SK-N-SH (cell line): Measurements from ENCODE around the gene CD81. TPM values are rescaled to one million over a fixed set of nuclear protein-coding genes. Genes with fewer than 3 reads are reported as not detected.

Experiments
- CTCF ChIA-PET: fragments of 300-600, 350-600 bp; formaldehyde crosslinking; extraction: SDS; loops from one replicate; lab custom pipeline; 2021; lab: Yijun Ruan, JAX
- POLR2A ChIA-PET: fragments of 350-600 bp; sonication (Branson Sonifier 250); formaldehyde crosslinking; extraction: SDS; loops from one replicate; lab custom pipeline; 2020; ENCODE audit warnings: antibody characterized with exemption, inconsistent platforms; lab: Yijun Ruan, JAX
- DNase-seq: peaks from one replicate; pipeline ENCODE4 v3.0.0; 2012
- H2AFZ ChIP-seq: fragments of 200-600 bp; sonication (generic); 2 replicates; pipeline ENCODE4 v1.8.1; 2016; ENCODE audit warnings: antibody characterized with exemption, mild to moderate bottlenecking, low read depth
- H3F3A ChIP-seq: fragments of 200-600 bp; sonication (generic); replicated peaks from 2 replicates; pipeline ENCODE3; 2016; ENCODE audit warnings: antibody characterized with exemption, mild to moderate bottlenecking; ENCODE audit not compliant: insufficient read depth
- H3K27ac ChIP-seq, 2 experiments: fragments of 200-500 bp in 1 of 2; fragments of 200-600 bp in 1 of 2; sonication (Bioruptor generic) in 1 of 2; sonication (generic), shearing (Covaris generic) in 1 of 2; 2 replicates each; pipeline versions ENCODE4 v1.5.1 to v1.6.1; 2014 to 2016; ENCODE audit warnings: low read depth in 2 of 2, inconsistent platforms in 1 of 2, low read length in 1 of 2, mild to moderate bottlenecking in 1 of 2, mixed read lengths in 1 of 2
- H3K27me3 ChIP-seq: fragments of 200-600 bp; sonication (generic), shearing (Covaris generic); 2 replicates; pipeline ENCODE4 v1.6.1; 2016; ENCODE audit warnings: mixed run types; ENCODE audit not compliant: insufficient read depth
- H3K36me3 ChIP-seq, 2 experiments: fragments of 200-500 bp in 1 of 2; fragments of 200-600 bp in 1 of 2; sonication (Bioruptor generic) in 1 of 2; sonication (generic) in 1 of 2; replicated peaks in 1 of 2; 2 replicates each; pipeline versions ENCODE3 to v1.5.1; 2014 to 2016; ENCODE audit warnings: low read length in 1 of 2, mild to moderate bottlenecking in 1 of 2; ENCODE audit not compliant: insufficient read depth in 2 of 2, control insufficient read depth in 1 of 2
- H3K4me1 ChIP-seq, 2 experiments: fragments of 200-500 bp in 1 of 2; fragments of 200-600 bp in 1 of 2; sonication (Bioruptor generic) in 1 of 2; sonication (generic), shearing (Covaris generic) in 1 of 2; 2 replicates each; pipeline versions ENCODE4 v1.5.1 to v1.6.1; 2014 to 2016; ENCODE audit warnings: low read depth in 1 of 2, low read length in 1 of 2, mixed run types in 1 of 2; ENCODE audit not compliant: insufficient read depth in 2 of 2, control insufficient read depth in 1 of 2
- H3K4me2 ChIP-seq: fragments of 200-600 bp; sonication (generic), shearing (Covaris generic); 2 replicates; pipeline ENCODE4 v1.6.1; 2017; ENCODE audit warnings: mixed run types
- H3K4me3 ChIP-seq, 2 experiments: fragments of 200-500 bp in 1 of 2; fragments of 200-600 bp in 1 of 2; sonication (Bioruptor generic) in 1 of 2; sonication (generic), shearing (Covaris generic) in 1 of 2; 2 replicates each; pipeline versions ENCODE4 v1.5.1 to v1.8.1; 2014 to 2016; ENCODE audit warnings: low read depth in 2 of 2, inconsistent platforms in 1 of 2, low read length in 1 of 2, mild to moderate bottlenecking in 1 of 2, mixed read lengths in 1 of 2, moderate library complexity in 1 of 2
- H3K79me2 ChIP-seq: fragments of 200-600 bp; sonication (generic); 2 replicates; pipeline ENCODE4 v1.8.1; 2017; ENCODE audit warnings: mild to moderate bottlenecking; ENCODE audit not compliant: insufficient read depth
- H3K9ac ChIP-seq: fragments of 200-600 bp; sonication (generic); 2 replicates; pipeline ENCODE4 v1.6.1; 2017; ENCODE audit warnings: mixed run types
- H3K9me2 ChIP-seq: fragments of 200-600 bp; sonication (generic); 2 replicates; pipeline ENCODE4 v1.6.1; 2017; ENCODE audit warnings: mixed run types
- H3K9me3 ChIP-seq: fragments of 200-600 bp; sonication (generic); 2 replicates; pipeline ENCODE4 v1.6.1; 2017; ENCODE audit warnings: mixed run types, mild to moderate bottlenecking, moderate library complexity
- H4K20me1 ChIP-seq: fragments of 200-600 bp; sonication (generic); 2 replicates; pipeline ENCODE4 v1.6.1; 2017; ENCODE audit warnings: mild to moderate bottlenecking, mixed run types; ENCODE audit not compliant: insufficient read depth
- CTCF ChIP-seq: fragments of 200-600 bp; sonication (generic); IDR thresholded peaks from 2 replicates; pipeline ENCODE4 v1.6.1; 2017; ENCODE audit warnings: antibody characterized with exemption, mild to moderate bottlenecking, moderate library complexity
- FOSL2 ChIP-seq: IDR thresholded peaks from 2 replicates; pipeline ENCODE4 v1.4.0; 2012; ENCODE audit warnings: low read depth, mild to moderate bottlenecking, moderate library complexity, borderline replicate concordance
- NFIC ChIP-seq: IDR thresholded peaks from 2 replicates; pipeline ENCODE4 v1.4.0; 2012; ENCODE audit warnings: borderline replicate concordance
- PBX3 ChIP-seq: IDR thresholded peaks from 2 replicates; pipeline ENCODE4; 2012
- RCOR1 ChIP-seq: fragments of 150-350 bp; IDR thresholded peaks from 2 replicates; pipeline ENCODE4 v1.6.1; 2017; ENCODE audit warnings: antibody characterized with exemption, low read length
- RFX5 ChIP-seq: IDR thresholded peaks from 2 replicates; pipeline ENCODE4 v1.6.1; 2012; ENCODE audit warnings: mild to moderate bottlenecking, improper control_type of control experiment, low read length
- SIN3A ChIP-seq: IDR thresholded peaks from 2 replicates; pipeline ENCODE4 v1.6.1; 2012; ENCODE audit warnings: low read depth, mild to moderate bottlenecking, low read length, moderate library complexity, borderline replicate concordance
- YY1 ChIP-seq: IDR thresholded peaks from 2 replicates; pipeline ENCODE4 v1.4.0; 2012; ENCODE audit warnings: low read depth, mild to moderate bottlenecking
- ZBTB33 ChIP-seq: IDR thresholded peaks from 2 replicates; pipeline ENCODE4 v1.4.0; 2012; ENCODE audit warnings: low read depth, borderline replicate concordance
- WGBS: methylation state at CpG from one replicate; pipeline ENCODE4 v1.1.6; 2017; ENCODE audit warnings: low lambda C conversion rate; 5-methylcytosine and 5-hydroxymethylcytosine counted together
- polyA plus RNA-seq, 3 experiments: library from polyadenylated mRNA; depleted of rRNA; stranded (reverse); fragments of >200 nt; gene quantifications; 2 replicates each; pipeline ENCODE4 v1.2.3, GENCODE V29; 2012

CD81 gene
- polyA plus RNA-seq, 1 of the 3 experiments (the other 2 are of a cell fraction) = 517 TPM

- TF ChIP-seq SIN3A (no peak), PBX3 (no peak), NFIC (no peak), ZBTB33 (no peak), RFX5 (no peak), RCOR1 (no peak), FOSL2 (no peak)
Measured at GRCh38 chr11:2444821-2445745, 68.0 kb downstream of the CD81 start, which contains the start of gene KCNQ1 (continued).

- no peak overlapping the region for H3K4me2 ChIP-seq
- POLR2A ChIA-PET = no interaction called here
Measured at GRCh38 chr11:2445746-2446551, 68.8 kb downstream of the CD81 start.

More at GRCh38 chr11:2445746-2446551, 68.8 kb downstream of the CD81 start:
- H3F3A ChIP-seq = no peaks in the 10 kb centered on the region
- no peaks in the 10 kb centered on the region for H3K36me3 ChIP-seq
- H3K9me2 ChIP-seq = no peaks in the 10 kb centered on the region
- H3K27ac ChIP-seq = no peak overlapping the region
- no peaks in the 10 kb centered on the region for H3K9me3 ChIP-seq
- peak; percentile 54 for DNase-seq
- H3K4me1 ChIP-seq = peaks cover 0 to 6% of the 10 kb centered on the region in 2 experiments; a peak in 1 of 4 replicates
- CTCF ChIA-PET = interaction anchor here (1.1 to 4.4 kb wide), 6 partner anchors 13 to 260 kb away, joined by 3 to 43 read pairs (median 4); no protein-coding TSS in a partner anchor
- H2AFZ ChIP-seq = no peak overlapping the region
- H3K9ac ChIP-seq = no peak overlapping the region
- no peaks in the 10 kb centered on the region; the same call in 1 of the 2 replicates for H3K27me3 ChIP-seq
- H4K20me1 ChIP-seq = no peaks in the 10 kb centered on the region
- TF ChIP-seq CTCF = no peak
- TF ChIP-seq PBX3 = no peak
- TF ChIP-seq YY1 = no peak
- no peak for TF ChIP-seq RCOR1
- peak overlapping the region in 1 of 2 experiments; percentile 40; a peak in 1 of 4 replicates for H3K4me3 ChIP-seq
- WGBS = 51% methylated on average over 13 of the region's 23 CpGs
- H3K79me2 ChIP-seq = no peaks in the 10 kb centered on the region
